ENCODE results near the gene PTPN14.

DNA sequence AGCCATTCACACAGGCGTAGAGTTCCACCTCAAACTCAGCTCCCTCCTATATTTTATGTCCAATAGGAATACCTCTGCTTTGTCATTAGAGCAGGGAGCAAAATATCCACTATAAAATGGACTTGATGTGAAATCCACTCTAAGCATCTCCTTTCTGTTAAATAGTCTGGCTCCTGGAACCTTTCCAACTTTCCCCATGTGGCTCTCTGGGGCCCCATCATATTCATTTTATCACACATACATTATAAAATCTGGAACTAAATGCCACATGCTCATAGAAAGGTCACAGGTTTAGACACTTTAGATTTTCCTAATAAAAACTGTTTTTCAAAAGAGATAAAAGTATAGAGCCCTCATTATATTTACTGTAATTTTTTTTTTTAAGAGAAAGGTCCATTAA, 82.1 kb downstream of the PTPN14 start:
- TF ChIP-seq CTCF (IDR thresholded peaks at IDR 0.05) (no peak), ZNF138 (CRISPR knock-in tag; conservative IDR thresholded peaks at IDR 0.05) (no peak), CREM (CRISPR knock-in tag; IDR thresholded peaks at IDR 0.05) (no peak), PREB (CRISPR knock-in tag; IDR thresholded peaks at IDR 0.05; ENCODE audit: borderline replicate concordance) (no peak), NR1H2 (CRISPR knock-in tag; IDR thresholded peaks at IDR 0.05) (no peak), RORB (CRISPR knock-in tag; IDR thresholded peaks at IDR 0.05) (no peak), TEAD4 (CRISPR knock-in tag; IDR thresholded peaks at IDR 0.05) (no peak), JUN (CRISPR knock-in tag; IDR thresholded peaks at IDR 0.05) (no peak), TP53 (CRISPR knock-in tag; IDR thresholded peaks at IDR 0.05) (no peak), MYBL2 (CRISPR knock-in tag; IDR thresholded peaks at IDR 0.05) (no peak)
- TF ChIP-seq, protein P1, sequence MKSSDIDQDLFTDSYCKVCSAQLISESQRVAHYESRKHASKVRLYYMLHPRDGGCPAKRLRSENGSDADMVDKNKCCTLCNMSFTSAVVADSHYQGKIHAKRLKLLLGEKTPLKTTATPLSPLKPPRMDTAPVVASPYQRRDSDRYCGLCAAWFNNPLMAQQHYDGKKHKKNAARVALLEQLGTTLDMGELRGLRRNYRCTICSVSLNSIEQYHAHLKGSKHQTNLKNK (CRISPR knock-in tag; IDR thresholded peaks at IDR 0.05): no peak
- TF ChIP-seq, protein P2, sequence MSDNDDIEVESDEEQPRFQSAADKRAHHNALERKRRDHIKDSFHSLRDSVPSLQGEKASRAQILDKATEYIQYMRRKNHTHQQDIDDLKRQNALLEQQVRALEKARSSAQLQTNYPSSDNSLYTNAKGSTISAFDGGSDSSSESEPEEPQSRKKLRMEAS (CRISPR knock-in tag; IDR thresholded peaks at IDR 0.05): no peak
